Mesodermal cell (in vitro differentiated cells): Measurements from ENCODE around the gene ADGRF5.
"Not testable (repeated sequence)": the region's sequence is repeated elsewhere in the genome, so short reads cannot be mapped to it uniquely, and the experiment has no call there.

Source experiments
- H3K27ac ChIP-seq: 2 replicates; pipeline ENCODE4 v1.7.0; 2013; ENCODE audit warnings: mild to moderate bottlenecking, low read depth, low read length, moderate library complexity; ENCODE audit not compliant: severe bottlenecking
- H3K36me3 ChIP-seq: 2 replicates; pipeline ENCODE4 v1.7.1; 2013; ENCODE audit warnings: mild to moderate bottlenecking, low read length, moderate library complexity; ENCODE audit not compliant: control insufficient read depth, insufficient read depth
- H3K4me1 ChIP-seq: one replicate; pipeline ENCODE4 v1.7.1; 2013; ENCODE audit warnings: mild to moderate bottlenecking, low read length; ENCODE audit not compliant: insufficient read depth, control insufficient read depth, poor library complexity, severe bottlenecking
- H3K4me3 ChIP-seq: 2 replicates; pipeline ENCODE4 v1.7.0; 2013; ENCODE audit warnings: low read length, control low read depth, mild to moderate bottlenecking; ENCODE audit not compliant: insufficient read depth, poor library complexity, severe bottlenecking; ENCODE audit errors: extremely low read depth
- H3K9me3 ChIP-seq: 2 replicates; pipeline ENCODE4 v1.7.1; 2013; ENCODE audit warnings: mild to moderate bottlenecking, low read length, moderate library complexity; ENCODE audit not compliant: control insufficient read depth
- WGBS, 2 experiments: methylation state at CpG; one replicate each; pipeline ENCODE4 v1.1.5; 2013; ENCODE audit warnings: missing lambda C conversion rate in 2 of 2; ENCODE audit not compliant: insufficient coverage in 2 of 2; 5-methylcytosine and 5-hydroxymethylcytosine counted together

The ADGRF5 gene

GRCh38 chr6:46862381-46862780 lies 59.4 kb downstream of the ADGRF5 start:
- Histone ChIP-seq H3K27ac (no peak overlapping the region), H3K36me3 (no peaks in the 10 kb centered on the region), H3K9me3 (no peaks in the 10 kb centered on the region), H3K4me3 (no peak overlapping the region), H3K4me1 (no peaks in the 10 kb centered on the region)
- WGBS, 2 experiments = 80 to 86% methylated on average over 1 of the region's 2 CpGs

GRCh38 chr6:46855966-46856365 lies 65.8 kb downstream of the ADGRF5 start:
- not testable (repeated sequence) for H3K4me1 ChIP-seq, H3K27ac ChIP-seq, H3K36me3 ChIP-seq, H3K4me3 ChIP-seq, H3K9me3 ChIP-seq
- WGBS, 2 experiments = no CpG with 5 or more reads among the region's 1 CpG

- not testable (repeated sequence) for H3K4me1 ChIP-seq, H3K4me3 ChIP-seq, H3K9me3 ChIP-seq, H3K27ac ChIP-seq, H3K36me3 ChIP-seq
- WGBS, 2 experiments = 88 to 100% methylated on average over 1 of the region's 4 CpGs
Measured at GRCh38 chr6:46851576-46851975, 70.2 kb downstream of the ADGRF5 start.

- Histone ChIP-seq H3K4me3 (no peak overlapping the region), H3K9me3 (no peaks in the 10 kb centered on the region), H3K36me3 (no peaks in the 10 kb centered on the region), H3K27ac (no peak overlapping the region), H3K4me1 (peaks cover 3% of the 10 kb centered on the region)
- 100% methylated on average over 1 to 2 of the region's 2 CpGs for WGBS, 2 experiments
Measured at GRCh38 chr6:46850792-46851191, 70.9 kb downstream of the ADGRF5 start.

- H3K4me1 ChIP-seq = peaks cover 3% of the 10 kb centered on the region
- H3K36me3 ChIP-seq = no peaks in the 10 kb centered on the region
- H3K4me3 ChIP-seq = no peak overlapping the region
- 85 to 88% methylated on average over 4 to 5 of the region's 5 CpGs for WGBS, 2 experiments
- no peak overlapping the region for H3K27ac ChIP-seq
- H3K9me3 ChIP-seq = no peaks in the 10 kb centered on the region
Measured at GRCh38 chr6:46849361-46849690, 72.4 kb downstream of the ADGRF5 start.

- 0 to 5% methylated on average over 5 to 22 of the region's 25 CpGs for WGBS, 2 experiments
- Histone ChIP-seq H3K36me3 (no peaks in the 10 kb centered on the region), H3K4me1 (peaks cover 3% of the 10 kb centered on the region), H3K27ac (no peak overlapping the region), H3K4me3 (no peak overlapping the region), H3K9me3 (no peaks in the 10 kb centered on the region)
Measured at GRCh38 chr6:46848684-46849360, 72.9 kb downstream of the ADGRF5 start.

- peaks cover 3% of the 10 kb centered on the region for H3K4me1 ChIP-seq
- peaks cover 10% of the 10 kb centered on the region for H3K9me3 ChIP-seq
- H3K4me3 ChIP-seq = no peak overlapping the region
- 77 to 85% methylated on average over 2 to 5 of the region's 5 CpGs for WGBS, 2 experiments
- H3K27ac ChIP-seq = no peak overlapping the region
- H3K36me3 ChIP-seq = no peaks in the 10 kb centered on the region
Measured at GRCh38 chr6:46845126-46845525, 76.6 kb downstream of the ADGRF5 start.

- not testable (repeated sequence) for H3K36me3 ChIP-seq, H3K4me3 ChIP-seq, H3K4me1 ChIP-seq, H3K27ac ChIP-seq
- peaks cover 10% of the 10 kb centered on the region for H3K9me3 ChIP-seq
- WGBS, 2 experiments = 95 to 98% methylated on average over 4 to 5 of the region's 6 CpGs
Measured at GRCh38 chr6:46842252-46842846, 79.4 kb downstream of the ADGRF5 start.

- Histone ChIP-seq H3K36me3 (no peaks in the 10 kb centered on the region), H3K27ac (no peak overlapping the region), H3K9me3 (peaks cover 9% of the 10 kb centered on the region), H3K4me3 (no peak overlapping the region), H3K4me1 (no peaks in the 10 kb centered on the region)
- no CpG with 5 or more reads among the region's 2 CpGs for whole genome bisulfite sequencing, 2 experiments
Measured at GRCh38 chr6:46838033-46838432, 83.7 kb downstream of the ADGRF5 start.

GRCh38 chr6:46834991-46835390 lies 86.7 kb downstream of the ADGRF5 start:
- H3K4me1 ChIP-seq, H3K36me3 ChIP-seq, H3K4me3 ChIP-seq, H3K27ac ChIP-seq, H3K9me3 ChIP-seq: not testable (repeated sequence)
- WGBS, 2 experiments = 83% methylated on average over 2 of the region's 2 CpGs; no CpG with 5 or more reads in 1 of the 2 experiments

- H3K36me3 ChIP-seq, H3K27ac ChIP-seq, H3K4me3 ChIP-seq, H3K9me3 ChIP-seq, H3K4me1 ChIP-seq: not testable (repeated sequence)
- WGBS, 2 experiments = 57 to 86% methylated on average over 1 to 5 of the region's 7 CpGs
Measured at GRCh38 chr6:46834257-46834916, 87.4 kb downstream of the ADGRF5 start.
